ENCODE measurements around the gene KIF3B. TPM values are rescaled to one million over a fixed set of nuclear protein-coding genes. Genes with fewer than 3 reads are reported as not detected.

Gene KIF3B
- total and polyA plus RNA-seq, 2 of the 13 experiments (the other 11 are each of a cell fraction or from before 2014, with no cell fraction given): 23.6 to 28.8 TPM

GRCh38 chr20:32358883-32359632 is 81.6 kb downstream of the KIF3B start (continued):
- TF ChIP-seq DNMT1 (CRISPR knock-in tag; IDR thresholded peaks at IDR 0.05) (no peak; the same call in 1 of the 2 replicates), REPIN1 (CRISPR knock-in tag; IDR thresholded peaks at IDR 0.05; ENCODE audit: borderline replicate concordance, low read depth) (no peak; the same call in 1 of the 2 replicates), ZNF616 (CRISPR knock-in tag; IDR thresholded peaks at IDR 0.05; ENCODE audit: low read depth) (0 out of 2 replicates have a peak, but pooled peaks have one; percentile 73), NBN (conservative IDR thresholded peaks at IDR 0.05) (no peak), FOXP4 (CRISPR knock-in tag; IDR thresholded peaks at IDR 0.05) (peak; percentile 64), ZMYM3 (CRISPR knock-in tag; IDR thresholded peaks at IDR 0.05) (0 out of 2 replicates have a peak, but pooled peaks have one; percentile 46), RARA (CRISPR knock-in tag; IDR thresholded peaks at IDR 0.05) (peak; percentile 36; the same call in 1 of the 2 replicates), RFXAP (CRISPR knock-in tag; IDR thresholded peaks at IDR 0.05; ENCODE audit: borderline replicate concordance) (0 out of 2 replicates have a peak, but pooled peaks have one; percentile 43), KLF16 (CRISPR knock-in tag; IDR thresholded peaks at IDR 0.05) (peak in 1 of 2 experiments; percentile 40; a peak in 1 of 4 replicates), DMAP1 (CRISPR knock-in tag; IDR thresholded peaks at IDR 0.05) (peak; percentile 80; the same call in 1 of the 2 replicates), FOSL1 (CRISPR knock-in tag; IDR thresholded peaks at IDR 0.05; ENCODE audit: borderline replicate concordance) (no peak), ZNF850 (CRISPR knock-in tag; conservative IDR thresholded peaks at IDR 0.05) (peak; percentile 95), ATAD3A (CRISPR knock-in tag; IDR thresholded peaks at IDR 0.05) (no peak), KDM5B (CRISPR knock-in tag; IDR thresholded peaks at IDR 0.05; ENCODE audit: borderline replicate concordance) (peak; percentile 58; the same call in 1 of the 2 replicates), HOXD1 (CRISPR knock-in tag; IDR thresholded peaks at IDR 0.05) (peak; percentile 73), CEBPB (IDR thresholded peaks at IDR 0.05; ENCODE audit: borderline replicate concordance, low read depth, low read length) (no peak; the same call in 1 of the 2 replicates), JDP2 (CRISPR knock-in tag; IDR thresholded peaks at IDR 0.05; ENCODE audit: borderline replicate concordance) (no peak; the same call in 1 of the 2 replicates), GATAD2A (CRISPR knock-in tag; IDR thresholded peaks at IDR 0.05) (no peak), NR1H2 (CRISPR knock-in tag; IDR thresholded peaks at IDR 0.05; ENCODE audit: borderline replicate concordance, low read depth) (no peak)
- TF ChIP-seq, protein P1, sequence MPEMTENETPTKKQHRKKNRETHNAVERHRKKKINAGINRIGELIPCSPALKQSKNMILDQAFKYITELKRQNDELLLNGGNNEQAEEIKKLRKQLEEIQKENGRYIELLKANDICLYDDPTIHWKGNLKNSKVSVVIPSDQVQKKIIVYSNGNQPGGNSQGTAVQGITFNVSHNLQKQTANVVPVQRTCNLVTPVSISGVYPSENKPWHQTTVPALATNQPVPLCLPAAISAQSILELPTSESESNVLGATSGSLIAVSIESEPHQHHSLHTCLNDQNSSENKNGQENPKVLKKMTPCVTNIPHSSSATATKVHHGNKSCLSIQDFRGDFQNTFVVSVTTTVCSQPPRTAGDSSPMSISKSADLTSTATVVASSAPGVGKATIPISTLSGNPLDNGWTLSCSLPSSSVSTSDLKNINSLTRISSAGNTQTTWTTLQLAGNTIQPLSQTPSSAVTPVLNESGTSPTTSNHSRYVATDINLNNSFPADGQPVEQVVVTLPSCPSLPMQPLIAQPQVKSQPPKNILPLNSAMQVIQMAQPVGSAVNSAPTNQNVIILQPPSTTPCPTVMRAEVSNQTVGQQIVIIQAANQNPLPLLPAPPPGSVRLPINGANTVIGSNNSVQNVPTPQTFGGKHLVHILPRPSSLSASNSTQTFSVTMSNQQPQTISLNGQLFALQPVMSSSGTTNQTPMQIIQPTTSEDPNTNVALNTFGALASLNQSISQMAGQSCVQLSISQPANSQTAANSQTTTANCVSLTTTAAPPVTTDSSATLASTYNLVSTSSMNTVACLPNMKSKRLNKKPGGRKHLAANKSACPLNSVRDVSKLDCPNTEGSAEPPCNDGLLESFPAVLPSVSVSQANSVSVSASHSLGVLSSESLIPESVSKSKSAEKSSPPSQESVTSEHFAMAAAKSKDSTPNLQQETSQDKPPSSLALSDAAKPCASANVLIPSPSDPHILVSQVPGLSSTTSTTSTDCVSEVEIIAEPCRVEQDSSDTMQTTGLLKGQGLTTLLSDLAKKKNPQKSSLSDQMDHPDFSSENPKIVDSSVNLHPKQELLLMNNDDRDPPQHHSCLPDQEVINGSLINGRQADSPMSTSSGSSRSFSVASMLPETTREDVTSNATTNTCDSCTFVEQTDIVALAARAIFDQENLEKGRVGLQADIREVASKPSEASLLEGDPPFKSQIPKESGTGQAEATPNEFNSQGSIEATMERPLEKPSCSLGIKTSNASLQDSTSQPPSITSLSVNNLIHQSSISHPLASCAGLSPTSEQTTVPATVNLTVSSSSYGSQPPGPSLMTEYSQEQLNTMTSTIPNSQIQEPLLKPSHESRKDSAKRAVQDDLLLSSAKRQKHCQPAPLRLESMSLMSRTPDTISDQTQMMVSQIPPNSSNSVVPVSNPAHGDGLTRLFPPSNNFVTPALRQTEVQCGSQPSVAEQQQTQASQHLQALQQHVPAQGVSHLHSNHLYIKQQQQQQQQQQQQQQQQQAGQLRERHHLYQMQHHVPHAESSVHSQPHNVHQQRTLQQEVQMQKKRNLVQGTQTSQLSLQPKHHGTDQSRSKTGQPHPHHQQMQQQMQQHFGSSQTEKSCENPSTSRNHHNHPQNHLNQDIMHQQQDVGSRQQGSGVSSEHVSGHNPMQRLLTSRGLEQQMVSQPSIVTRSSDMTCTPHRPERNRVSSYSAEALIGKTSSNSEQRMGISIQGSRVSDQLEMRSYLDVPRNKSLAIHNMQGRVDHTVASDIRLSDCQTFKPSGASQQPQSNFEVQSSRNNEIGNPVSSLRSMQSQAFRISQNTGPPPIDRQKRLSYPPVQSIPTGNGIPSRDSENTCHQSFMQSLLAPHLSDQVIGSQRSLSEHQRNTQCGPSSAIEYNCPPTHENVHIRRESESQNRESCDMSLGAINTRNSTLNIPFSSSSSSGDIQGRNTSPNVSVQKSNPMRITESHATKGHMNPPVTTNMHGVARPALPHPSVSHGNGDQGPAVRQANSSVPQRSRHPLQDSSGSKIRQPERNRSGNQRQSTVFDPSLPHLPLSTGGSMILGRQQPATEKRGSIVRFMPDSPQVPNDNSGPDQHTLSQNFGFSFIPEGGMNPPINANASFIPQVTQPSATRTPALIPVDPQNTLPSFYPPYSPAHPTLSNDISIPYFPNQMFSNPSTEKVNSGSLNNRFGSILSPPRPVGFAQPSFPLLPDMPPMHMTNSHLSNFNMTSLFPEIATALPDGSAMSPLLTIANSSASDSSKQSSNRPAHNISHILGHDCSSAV (CRISPR knock-in tag; IDR thresholded peaks at IDR 0.05; ENCODE audit: borderline replicate concordance): no peak
